HepG2 (cell line): ENCODE data around the gene GPX5.

ENCODE experiments used
- FOXJ3 ChIP-seq: sonication (generic); formaldehyde crosslinking; IDR thresholded peaks from 2 replicates; pipeline ENCODE4 v1.4.0; 2020; ENCODE audit warnings: missing genetic modification reagents, mild to moderate bottlenecking, borderline replicate concordance
- MIER3 ChIP-seq: IDR thresholded peaks from 2 replicates; pipeline ENCODE4 v1.6.1; 2016; ENCODE audit warnings: missing compliant biosample characterization, borderline replicate concordance
- ZBTB34 ChIP-seq: sonication (generic); formaldehyde crosslinking; IDR thresholded peaks from 2 replicates; pipeline ENCODE4 v1.8.0; 2022; ENCODE audit warnings: mild to moderate bottlenecking, missing genetic modification reagents
- ZNF431 ChIP-seq: sonication (generic); formaldehyde crosslinking; IDR thresholded peaks from 2 replicates; pipeline ENCODE4 v1.9.0; 2022; ENCODE audit warnings: missing genetic modification reagents, low read depth, mild to moderate bottlenecking, borderline replicate concordance

- TF ChIP-seq MIER3 (CRISPR knock-in tag) (no peak), FOXJ3 (CRISPR knock-in tag) (no peak), ZBTB34 (CRISPR knock-in tag) (no peak), ZNF431 (no peak)
Measured at GRCh38 chr6:28478518-28478917, 47.2 kb upstream of the GPX5 start.
